GM20000 (cell line): ENCODE results near the gene SIK2.

Experiments
- DNase-seq: peaks from one replicate; pipeline ENCODE4 v3.0.0; 2012; ENCODE audit warnings: low spot score
- CTCF ChIP-seq: IDR thresholded peaks from 2 replicates; pipeline ENCODE4 v1.5.1; 2012; ENCODE audit warnings: mild to moderate bottlenecking, control low read depth; ENCODE audit errors: extremely low read depth, missing control alignments

Gene SIK2

DNA sequence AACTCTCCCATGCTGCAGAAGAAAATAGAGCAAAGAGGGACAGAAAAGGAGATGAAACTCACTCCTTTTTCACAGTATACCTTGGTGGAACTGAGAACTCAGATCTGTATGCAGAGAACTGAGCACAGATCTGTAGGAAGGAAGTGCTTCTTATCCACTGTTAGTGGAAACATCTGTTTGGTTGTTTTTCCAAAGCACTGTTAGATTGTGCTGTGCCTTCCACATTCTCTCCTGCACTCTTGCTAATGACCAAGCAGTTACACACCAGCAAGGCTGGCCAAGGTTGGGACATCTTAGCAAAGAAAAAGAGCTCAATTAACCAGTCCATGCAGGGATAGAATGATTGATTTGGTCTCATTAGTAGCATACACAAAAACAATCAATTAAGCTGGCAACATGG is 20.1 kb upstream of the SIK2 start:
- no peak for TF ChIP-seq CTCF
- no peak for DNase-seq

- no peak for DNase-seq
- TF ChIP-seq CTCF = no peak
These were observed 19.4 kb upstream of the SIK2 start for GRCh38 chr11:111582881-111583280.

GRCh38 chr11:111585371-111585770 is 16.9 kb upstream of the SIK2 start:
- no peak for TF ChIP-seq CTCF
- no peak for DNase-seq

DNA sequence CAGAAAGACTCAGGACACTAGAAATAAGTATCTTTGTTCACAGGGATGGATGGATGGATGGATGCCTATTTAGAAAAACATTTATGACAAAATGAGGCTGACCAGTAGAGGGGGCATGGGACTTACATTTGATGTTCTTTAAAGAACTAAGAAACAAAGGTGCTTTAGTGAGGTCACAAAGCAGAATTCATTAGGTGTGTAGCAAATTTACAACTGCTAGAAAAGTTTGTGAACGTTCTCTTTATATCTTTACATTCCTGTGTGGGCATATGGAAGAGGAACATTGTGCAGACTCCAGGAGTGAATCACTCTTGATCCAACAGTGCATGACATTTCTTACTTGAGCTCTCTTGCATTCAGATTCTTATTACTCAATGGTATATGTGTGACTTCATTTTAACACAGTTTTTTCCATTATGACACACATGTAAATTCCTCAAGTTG is 15.8 kb upstream of the SIK2 start:
- TF ChIP-seq CTCF = peak; percentile 40
- DNase-seq = peak; percentile 50

DNA sequence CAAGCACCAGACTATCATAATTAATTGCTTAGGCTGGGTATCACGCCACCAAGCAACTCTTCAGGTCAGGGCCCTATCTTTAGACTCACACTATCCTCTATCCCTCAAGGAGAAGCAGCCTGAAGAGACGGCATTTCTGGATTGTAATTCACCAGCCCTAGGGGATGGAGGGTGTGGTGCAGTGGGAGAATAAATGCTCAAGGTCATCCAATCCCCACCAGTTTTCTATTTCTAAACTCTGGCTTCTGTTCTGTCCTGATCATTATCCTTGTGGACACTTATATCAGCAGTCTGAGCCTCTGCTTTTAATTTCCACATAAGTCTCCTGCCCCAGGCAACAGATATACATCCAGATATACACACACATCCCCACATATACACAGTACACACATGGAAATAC is 13.1 kb upstream of the SIK2 start:
- no peak for TF ChIP-seq CTCF
- no peak for DNase-seq

GRCh38 chr11:111589886-111590499 is 12.3 kb upstream of the SIK2 start:
- no peak for DNase-seq
- TF ChIP-seq CTCF = no peak

DNA sequence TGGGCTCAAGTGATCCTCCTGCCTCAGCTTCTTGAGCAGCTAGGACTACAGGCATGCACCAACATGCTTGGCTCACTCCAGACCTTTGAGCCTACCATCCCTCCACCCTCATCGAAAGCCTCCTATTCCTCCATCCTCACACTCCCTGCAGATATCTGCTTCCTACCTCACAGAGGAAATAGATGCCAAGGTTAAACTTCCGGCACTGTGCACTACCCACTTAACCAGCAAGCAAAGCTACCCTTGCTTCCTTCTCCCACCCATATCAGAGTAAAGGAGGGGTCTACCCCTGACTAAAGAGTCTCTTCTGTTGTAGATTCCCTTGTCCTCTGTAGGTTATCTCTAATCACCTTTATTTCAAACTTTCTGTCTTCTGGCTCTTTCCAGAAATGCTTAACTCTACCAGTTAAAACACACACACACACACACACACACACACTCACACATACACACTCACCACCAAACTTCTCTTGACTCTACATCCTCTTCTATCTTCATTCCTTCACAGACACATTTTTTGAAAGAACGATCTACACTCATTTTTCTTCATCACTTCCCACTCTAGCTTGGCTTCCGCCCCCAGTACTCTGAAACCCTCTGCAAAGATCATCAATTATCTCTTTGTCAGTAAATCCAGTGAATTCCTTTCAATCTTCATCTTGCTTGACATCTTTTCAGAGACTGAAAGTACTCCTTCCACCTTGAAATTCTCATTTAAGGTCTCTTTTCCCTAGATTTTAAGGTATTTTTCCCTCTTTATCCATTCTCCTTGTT is 10.9 kb upstream of the SIK2 start:
- no peak for DNase-seq
- no peak for TF ChIP-seq CTCF
